NCI-H1930 (cell line): Measurements from ENCODE around the gene FDXR.
"Not testable (repeated sequence)": the region's sequence is repeated elsewhere in the genome, so short reads cannot be mapped to it uniquely, and the experiment has no call there.

Source experiments
- DNase-seq, 2 experiments: peaks; one replicate each; lab custom pipeline; 2025; lab: John Stamatoyannopoulos, UW

FDXR gene, protein sequence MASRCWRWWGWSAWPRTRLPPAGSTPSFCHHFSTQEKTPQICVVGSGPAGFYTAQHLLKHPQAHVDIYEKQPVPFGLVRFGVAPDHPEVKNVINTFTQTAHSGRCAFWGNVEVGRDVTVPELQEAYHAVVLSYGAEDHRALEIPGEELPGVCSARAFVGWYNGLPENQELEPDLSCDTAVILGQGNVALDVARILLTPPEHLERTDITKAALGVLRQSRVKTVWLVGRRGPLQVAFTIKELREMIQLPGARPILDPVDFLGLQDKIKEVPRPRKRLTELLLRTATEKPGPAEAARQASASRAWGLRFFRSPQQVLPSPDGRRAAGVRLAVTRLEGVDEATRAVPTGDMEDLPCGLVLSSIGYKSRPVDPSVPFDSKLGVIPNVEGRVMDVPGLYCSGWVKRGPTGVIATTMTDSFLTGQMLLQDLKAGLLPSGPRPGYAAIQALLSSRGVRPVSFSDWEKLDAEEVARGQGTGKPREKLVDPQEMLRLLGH

GRCh38 chr17:74872313-74873036 is at the start of gene FDXR:
Gene FDXR (minus strand): TSS chr17:74872994. CDS start chr17:74872944, 50 bp downstream.
- no peak for DNase-seq

DNA sequence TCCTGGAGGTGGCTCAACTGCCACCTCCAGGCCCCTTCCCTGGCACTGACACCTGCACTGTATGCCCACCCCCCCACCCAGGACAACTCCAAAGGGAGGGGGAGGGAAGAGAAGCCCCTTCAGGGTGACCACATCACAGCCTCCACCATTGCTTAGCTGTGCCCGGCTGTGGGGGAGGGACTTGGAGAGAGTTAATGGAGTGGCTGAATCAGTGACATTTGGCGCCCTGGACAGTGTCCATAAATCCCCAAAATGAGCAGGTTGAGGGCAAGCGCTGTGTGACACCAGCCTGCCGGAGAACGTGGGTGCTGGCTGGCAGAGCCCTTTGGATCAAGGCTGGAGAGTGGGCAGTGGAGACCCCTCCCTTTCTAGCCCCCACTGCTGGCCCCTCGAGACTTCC is 49.4 kb upstream of the FDXR start:
- no peak for DNase-seq

GRCh38 chr17:74921769-74922168 is 49.0 kb upstream of the FDXR start:
- DNase-seq: no peak

DNA sequence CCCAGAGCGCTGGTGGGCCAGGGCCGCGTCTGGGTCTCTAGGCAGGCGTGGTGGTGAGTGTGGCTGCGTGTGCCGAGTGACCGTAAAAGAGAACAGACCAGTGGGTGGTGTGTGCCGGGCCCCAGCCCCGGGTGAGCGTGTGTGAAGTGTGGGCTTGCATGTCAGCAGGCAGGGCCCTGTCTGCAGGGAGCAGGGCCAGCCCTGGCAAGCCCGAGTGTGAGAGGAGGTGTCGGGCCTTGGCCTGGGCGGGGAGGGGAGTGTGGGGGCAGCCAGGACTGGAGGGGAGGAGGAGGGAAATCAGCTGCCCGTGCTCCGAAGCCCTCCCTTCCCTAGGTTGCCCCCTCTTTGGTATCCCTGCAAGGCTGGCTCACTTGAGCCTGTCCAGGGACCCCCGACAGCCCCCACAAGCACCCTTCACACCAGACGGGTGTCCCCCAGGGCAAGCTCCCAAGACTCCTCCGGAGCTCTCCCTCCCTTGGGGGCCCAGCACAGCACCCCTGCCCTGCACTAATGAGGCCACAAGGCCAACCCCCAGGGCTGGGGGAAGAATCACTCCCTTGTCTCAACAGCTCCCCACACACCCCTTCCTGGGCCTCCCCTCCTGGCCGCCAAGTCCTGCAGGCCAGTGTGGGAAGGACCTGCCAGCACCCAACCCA is 48.4 kb upstream of the FDXR start:
- no peak for DNase-seq

GRCh38 chr17:74920642-74921025 is 47.8 kb upstream of the FDXR start:
- no peak for DNase-seq

- no peak for DNase-seq
Observed at GRCh38 chr17:74920306-74920620, 47.5 kb upstream of the FDXR start.

DNA sequence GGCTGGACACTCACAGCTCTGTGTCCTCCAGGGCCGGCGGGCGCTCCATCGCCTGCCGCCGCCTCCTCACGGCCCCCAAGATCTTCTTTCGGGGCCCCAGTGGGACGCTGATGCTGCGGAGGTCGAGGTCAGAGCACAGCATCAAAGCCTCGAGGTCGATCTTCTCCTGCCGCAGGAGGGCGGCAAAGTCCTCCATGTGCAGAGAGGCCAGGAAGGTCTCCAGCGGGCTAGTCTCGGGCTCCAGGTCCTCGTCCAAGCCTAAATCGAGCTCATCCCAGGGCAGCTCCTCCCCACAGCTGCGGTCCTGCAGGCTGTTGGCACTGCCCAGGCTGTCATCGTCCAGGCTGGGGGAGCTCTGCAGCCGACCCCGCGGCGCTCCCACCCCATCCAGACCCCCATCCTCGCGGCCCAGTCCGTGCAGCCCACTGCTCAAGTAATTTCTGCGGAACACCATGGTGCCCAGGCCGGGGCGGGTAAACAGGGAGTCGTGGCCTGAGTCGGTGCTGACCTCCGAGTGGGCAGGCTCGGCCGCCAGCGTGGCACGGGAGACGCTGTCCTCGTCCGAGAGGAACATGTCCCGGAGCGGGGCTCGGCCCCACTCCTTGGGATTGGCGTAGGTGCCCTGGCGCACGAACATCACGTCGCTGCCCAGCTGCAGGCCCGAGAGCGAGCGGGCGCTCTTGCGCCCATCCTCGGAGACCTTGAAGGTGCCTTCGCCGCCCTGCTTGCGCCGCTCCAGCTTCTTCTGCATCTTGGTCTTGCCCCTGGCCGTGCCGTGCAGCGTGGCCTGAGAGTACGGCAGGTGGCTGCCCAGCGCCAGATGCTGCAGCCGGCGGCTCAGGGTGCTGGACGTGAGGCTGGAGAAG is 46.9 kb upstream of the FDXR start:
- DNase-seq: peak; percentile 32 to 35

- no peak for DNase-seq
Observed at GRCh38 chr17:74918906-74919305, 46.1 kb upstream of the FDXR start.

DNA sequence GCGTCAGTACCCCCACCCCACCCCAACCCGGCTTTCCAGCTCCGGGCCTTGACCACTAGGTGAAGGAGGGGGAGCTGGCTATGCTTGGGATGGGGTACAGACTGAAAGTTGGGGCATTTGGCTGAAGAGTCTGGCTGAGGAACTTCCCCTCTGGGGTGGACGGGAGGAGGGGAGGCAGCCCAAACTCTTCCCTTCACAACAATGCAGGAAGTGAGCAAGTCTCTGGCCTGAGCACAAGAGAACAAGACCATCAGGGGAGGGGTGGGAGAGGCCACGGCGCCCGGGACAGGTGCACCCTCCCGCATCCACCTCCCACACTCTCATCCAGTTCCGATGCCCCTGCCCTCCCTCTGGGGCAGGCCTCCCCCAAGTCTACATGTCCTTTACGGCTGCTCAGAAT is 44.6 kb upstream of the FDXR start:
- DNase-seq: no peak

GRCh38 chr17:74916851-74917199 is 44.0 kb upstream of the FDXR start:
- DNase-seq: no peak

GRCh38 chr17:74916136-74916850 is 43.5 kb upstream of the FDXR start:
- DNase-seq: no peak

- DNase-seq: not testable (repeated sequence)
Observed at GRCh38 chr17:74911423-74911822, 38.6 kb upstream of the FDXR start.

DNA sequence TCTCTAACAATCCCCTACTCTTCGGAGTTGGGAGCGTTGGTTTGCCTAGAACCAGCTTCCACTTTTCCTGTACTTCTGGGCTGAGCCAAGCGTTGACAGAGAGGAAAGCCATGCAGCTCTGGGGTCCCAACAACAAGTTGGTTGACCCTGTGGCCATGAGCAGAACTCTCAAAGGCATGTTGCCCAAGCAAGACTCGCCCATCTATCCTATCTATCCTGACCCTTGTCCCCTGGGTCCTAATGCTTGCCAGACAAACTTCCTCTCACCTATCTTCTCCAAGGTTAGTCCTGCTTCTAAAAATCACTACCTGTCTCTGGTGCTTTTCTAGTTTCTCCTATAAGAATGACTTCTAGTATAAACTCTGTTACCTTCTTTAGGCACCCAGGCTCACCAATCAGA is 36.3 kb upstream of the FDXR start:
- DNase-seq: not testable (repeated sequence)

DNA sequence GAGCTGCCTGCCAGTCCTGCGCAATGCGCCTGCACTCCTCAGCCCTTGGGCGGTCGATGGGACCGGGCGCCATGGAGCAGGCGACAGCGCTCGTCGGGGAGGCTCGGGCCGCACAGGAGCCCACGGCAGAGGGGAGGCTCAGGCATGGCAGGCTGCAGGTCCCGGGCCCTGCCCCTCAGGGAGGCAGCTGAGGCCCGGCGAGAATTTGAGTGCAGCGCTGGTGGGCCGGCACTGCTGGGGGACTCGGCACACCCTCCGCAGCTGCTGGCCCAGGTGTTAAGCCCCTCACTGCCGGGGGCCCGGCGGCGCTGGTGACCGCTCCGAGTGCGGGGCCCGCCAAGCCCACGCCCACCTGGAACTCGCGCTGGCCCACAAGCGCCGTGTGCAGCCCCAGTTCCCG is 34.2 kb upstream of the FDXR start:
- DNase-seq: no peak

- DNase-seq: not testable (repeated sequence)
Observed at GRCh38 chr17:74906214-74906793, 33.5 kb upstream of the FDXR start.

DNA sequence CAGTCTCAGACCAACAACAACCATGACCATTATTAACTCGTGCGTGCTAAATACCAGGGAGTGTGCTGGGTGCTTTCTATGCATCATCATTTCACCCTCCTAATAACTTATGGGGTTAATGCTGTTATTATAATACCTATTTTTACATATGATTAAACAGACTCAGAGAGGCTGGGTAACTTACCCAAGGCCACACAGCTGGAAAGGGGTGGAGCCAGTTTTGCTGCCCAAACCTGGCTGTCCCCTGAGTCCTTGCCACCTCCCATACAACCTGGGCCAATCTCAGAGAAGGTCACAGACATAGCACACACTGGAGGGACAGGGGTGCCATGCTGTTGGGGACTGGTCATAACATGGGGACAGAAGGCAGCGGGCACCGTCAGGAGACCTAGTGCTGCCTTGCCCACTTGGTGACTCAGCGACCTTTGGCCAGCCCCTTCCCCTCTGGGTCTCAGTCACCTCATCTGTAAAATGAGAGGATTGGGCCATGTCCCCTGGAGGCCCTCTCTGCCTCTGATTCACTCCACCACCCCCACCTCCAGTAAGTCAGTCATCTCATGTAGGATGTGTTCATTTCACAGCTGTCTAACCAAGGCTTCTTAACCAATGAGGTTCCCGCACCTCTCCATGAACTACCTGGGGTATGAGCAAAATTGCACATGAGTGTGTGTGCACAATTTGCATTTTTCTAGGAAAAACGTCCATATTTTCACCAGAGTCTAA is 32.1 kb upstream of the FDXR start:
- DNase-seq: no peak

GRCh38 chr17:74903671-74904070 is 30.9 kb upstream of the FDXR start:
- DNase-seq: no peak

DNA sequence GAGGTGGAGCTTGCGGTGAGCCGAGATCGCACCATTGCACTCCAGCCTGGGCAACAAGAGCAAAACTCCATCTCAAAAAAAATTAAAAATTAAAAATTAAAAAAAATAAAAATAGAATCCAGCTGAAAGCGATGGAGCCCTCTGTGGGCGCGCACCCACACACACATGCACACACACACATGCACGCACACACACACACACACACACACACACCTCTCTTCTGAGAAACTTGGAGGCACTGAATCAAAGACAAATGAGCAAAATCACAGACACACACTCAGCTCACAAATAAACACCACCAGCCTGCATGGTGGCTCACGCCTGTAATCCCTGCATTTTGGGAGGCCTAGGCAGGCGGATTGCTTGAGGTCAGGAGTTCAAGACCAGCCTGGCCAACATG is 30.2 kb upstream of the FDXR start:
- no peak for DNase-seq

- no peak for DNase-seq
Observed at GRCh38 chr17:74901353-74902135, 28.8 kb upstream of the FDXR start.

DNA sequence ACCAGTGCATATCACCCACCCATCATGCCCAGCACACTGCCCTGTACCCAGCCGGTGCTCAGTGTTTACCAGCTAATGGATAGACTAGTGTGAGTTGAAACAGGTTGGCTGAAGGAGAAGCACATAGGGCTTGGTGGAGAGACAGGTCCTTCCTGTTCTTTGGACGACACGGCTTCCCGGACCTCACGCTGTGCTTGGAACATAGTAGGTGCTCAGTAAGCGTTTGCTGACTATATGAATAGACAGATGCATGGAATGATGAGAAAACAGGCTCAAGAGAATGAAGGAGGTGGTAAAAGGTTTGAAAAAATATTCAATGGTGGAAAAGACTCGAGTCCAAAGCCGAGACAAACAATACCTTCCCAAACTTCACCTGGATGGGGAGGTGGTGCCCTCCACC is 27.4 kb upstream of the FDXR start:
- no peak for DNase-seq
